Progenitor cell of endocrine pancreas (in vitro differentiated cells): Measurements from ENCODE around the gene LELP1. TPM values are rescaled to one million over a fixed set of nuclear protein-coding genes. Genes with fewer than 3 reads are reported as not detected.
"Not testable (repeated sequence)": the region's sequence is repeated elsewhere in the genome, so short reads cannot be mapped to it uniquely, and the experiment has no call there.

Source experiments
- DNase-seq: peaks from one replicate; pipeline ENCODE4 v3.0.0; 2021; ENCODE audit warnings: low spot score; ENCODE audit not compliant: unreplicated experiment
- H3K27ac Mint-ChIP-seq: 2 replicates; pipeline ENCODE4 v1.8.0; 2021; ENCODE audit warnings: mild to moderate bottlenecking, moderate library complexity, mixed read lengths
- H3K27me3 Mint-ChIP-seq: 2 replicates; pipeline ENCODE4 v1.8.0; 2021; ENCODE audit warnings: mixed read lengths
- H3K36me3 Mint-ChIP-seq: 2 replicates; pipeline ENCODE4 v1.8.0; 2022; ENCODE audit warnings: mixed read lengths; ENCODE audit not compliant: insufficient read depth
- H3K4me1 Mint-ChIP-seq: 2 replicates; pipeline ENCODE4 v1.8.0; 2021; ENCODE audit warnings: low read depth, mixed read lengths
- H3K4me3 Mint-ChIP-seq: 2 replicates; pipeline ENCODE4 v1.8.0; 2021; ENCODE audit warnings: low read depth, mild to moderate bottlenecking, moderate library complexity, mixed read lengths
- H3K9me3 Mint-ChIP-seq: 2 replicates; pipeline ENCODE4 v1.8.0; 2021; ENCODE audit warnings: low read depth, mixed read lengths
- total RNA-seq: library from RNA; stranded (reverse); gene quantifications from 2 replicates; pipeline ENCODE4 v1.2.1, GENCODE V29; 2021
- TF ChIP-seq, protein P1 (sequence below): fragments of 200-600 bp; sonication (generic); IDR thresholded peaks from one replicate; pipeline ENCODE4 v1.5.0; 2021; ENCODE audit warnings: antibody characterized with exemption, mild to moderate bottlenecking; ENCODE audit not compliant: unreplicated experiment

The LELP1 gene
- total RNA-seq, 1 donor from 2014 or later, result not detected

DNA sequence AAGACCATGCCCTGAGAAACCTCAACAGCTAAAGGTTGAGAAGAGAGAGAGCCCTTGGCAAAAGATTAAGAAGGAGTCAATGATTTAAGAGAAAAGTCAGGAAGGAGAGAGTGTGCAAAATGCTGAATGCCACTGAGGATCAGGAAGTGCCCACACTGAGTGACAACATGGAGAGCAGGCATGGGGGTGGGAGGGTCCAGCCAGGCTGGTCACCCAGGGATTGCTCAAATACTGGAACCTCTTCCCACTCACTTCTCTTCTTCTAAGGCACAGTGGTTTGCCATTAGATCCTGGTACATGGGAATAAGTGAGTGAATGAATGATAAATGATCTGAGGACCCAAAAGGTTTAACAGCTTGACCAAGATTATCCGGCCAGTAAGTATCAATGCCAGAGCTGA, 25.3 kb downstream of the LELP1 start:
- Mint-ChIP-seq H3K4me1 (no peaks in the 10 kb centered on the region), H3K9me3 (no peaks in the 10 kb centered on the region), H3K4me3 (no peak overlapping the region), H3K36me3 (no peaks in the 10 kb centered on the region), H3K27me3 (peaks cover 26% of the 10 kb centered on the region), H3K27ac (no peak overlapping the region)
- TF ChIP-seq, protein P1, sequence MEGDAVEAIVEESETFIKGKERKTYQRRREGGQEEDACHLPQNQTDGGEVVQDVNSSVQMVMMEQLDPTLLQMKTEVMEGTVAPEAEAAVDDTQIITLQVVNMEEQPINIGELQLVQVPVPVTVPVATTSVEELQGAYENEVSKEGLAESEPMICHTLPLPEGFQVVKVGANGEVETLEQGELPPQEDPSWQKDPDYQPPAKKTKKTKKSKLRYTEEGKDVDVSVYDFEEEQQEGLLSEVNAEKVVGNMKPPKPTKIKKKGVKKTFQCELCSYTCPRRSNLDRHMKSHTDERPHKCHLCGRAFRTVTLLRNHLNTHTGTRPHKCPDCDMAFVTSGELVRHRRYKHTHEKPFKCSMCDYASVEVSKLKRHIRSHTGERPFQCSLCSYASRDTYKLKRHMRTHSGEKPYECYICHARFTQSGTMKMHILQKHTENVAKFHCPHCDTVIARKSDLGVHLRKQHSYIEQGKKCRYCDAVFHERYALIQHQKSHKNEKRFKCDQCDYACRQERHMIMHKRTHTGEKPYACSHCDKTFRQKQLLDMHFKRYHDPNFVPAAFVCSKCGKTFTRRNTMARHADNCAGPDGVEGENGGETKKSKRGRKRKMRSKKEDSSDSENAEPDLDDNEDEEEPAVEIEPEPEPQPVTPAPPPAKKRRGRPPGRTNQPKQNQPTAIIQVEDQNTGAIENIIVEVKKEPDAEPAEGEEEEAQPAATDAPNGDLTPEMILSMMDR, result no peak
- no peak for DNase-seq

DNA sequence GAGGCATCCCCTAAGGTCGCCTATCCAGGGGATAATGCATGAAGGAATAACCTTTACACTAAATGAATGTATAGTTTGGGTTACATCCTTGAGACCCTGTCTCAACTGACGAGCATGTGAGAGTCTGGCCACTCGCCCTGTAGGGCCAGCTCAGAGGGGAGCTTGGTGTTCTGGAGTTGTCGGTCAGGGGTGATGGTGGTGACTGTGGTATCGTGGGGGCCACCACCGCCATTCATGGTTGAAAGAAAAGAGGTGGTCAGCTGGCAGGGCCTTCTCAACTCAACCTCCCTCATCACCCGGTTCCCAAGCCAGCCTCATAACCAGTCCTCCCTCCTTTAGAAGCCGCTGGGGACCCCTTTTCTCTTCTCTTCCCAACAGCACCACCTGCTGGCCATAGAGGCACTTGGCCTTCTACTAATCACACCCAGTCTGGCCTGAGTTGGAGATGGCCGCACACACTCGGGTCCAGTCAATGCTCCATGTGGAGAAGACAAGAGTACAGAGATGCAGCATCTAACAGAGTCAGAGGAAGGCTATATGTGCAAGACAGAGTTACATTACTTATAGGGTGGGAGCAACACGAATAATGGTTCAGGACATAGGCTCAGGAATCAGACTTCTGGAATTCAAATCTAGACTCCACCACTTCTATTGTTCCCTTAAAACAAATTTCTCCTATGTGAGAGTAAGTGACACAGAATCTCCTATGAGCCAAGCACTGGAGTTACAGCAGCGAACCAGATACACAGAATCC, 26.0 kb downstream of the LELP1 start:
- not testable (repeated sequence) for H3K4me1 Mint-ChIP-seq, H3K36me3 Mint-ChIP-seq, H3K9me3 Mint-ChIP-seq, H3K4me3 Mint-ChIP-seq, H3K27ac Mint-ChIP-seq
- TF ChIP-seq, protein P1, result peak; percentile 67
- DNase-seq, result peak; percentile 39
- H3K27me3 Mint-ChIP-seq, result peaks cover 20% of the 10 kb centered on the region

DNA sequence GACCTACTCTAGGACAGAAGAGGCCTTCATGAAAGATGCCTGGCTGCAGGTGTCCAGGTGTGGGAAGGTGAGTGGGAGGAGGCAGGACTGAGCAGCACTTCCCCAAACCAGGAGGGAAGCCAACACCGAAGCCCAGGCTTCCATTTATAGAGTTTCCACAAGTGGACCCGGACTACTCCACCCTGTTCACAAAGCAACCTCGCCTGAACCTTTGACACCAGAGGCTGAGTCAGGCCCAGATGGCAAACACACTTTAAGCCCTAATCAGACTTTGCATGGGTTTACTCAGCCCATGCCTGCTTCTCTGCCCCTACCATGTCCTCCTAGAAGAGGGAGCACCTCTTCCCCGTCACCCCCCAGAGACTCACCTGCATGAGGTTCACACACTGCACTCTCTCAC, 28.1 kb downstream of the LELP1 start:
- TF ChIP-seq, protein P1, result no peak
- no peak for DNase-seq
- Mint-ChIP-seq H3K9me3 (no peaks in the 10 kb centered on the region), H3K4me3 (no peak overlapping the region), H3K27me3 (peaks cover 12% of the 10 kb centered on the region), H3K27ac (no peak overlapping the region), H3K36me3 (no peaks in the 10 kb centered on the region), H3K4me1 (no peaks in the 10 kb centered on the region)

DNA sequence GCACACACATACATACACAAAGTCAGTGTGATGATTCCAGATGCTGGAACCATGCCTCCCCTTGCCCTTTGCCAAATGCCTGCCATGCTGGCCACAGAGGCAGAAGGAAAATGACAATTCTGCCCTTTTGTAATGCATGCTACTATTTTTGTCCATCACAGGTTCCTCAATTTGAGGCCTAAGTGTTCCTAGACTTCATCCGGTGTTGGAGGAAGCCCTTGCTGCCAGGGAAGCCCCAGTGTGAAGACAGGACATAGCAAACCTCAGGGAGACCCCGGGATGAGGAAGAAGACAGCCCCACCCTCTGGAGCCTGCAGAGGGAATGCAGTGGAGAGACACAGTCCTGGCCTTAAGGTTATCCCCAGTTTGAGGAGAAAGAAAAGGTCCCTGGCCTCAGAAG, 28.6 kb downstream of the LELP1 start:
- H3K4me1 Mint-ChIP-seq, result no peaks in the 10 kb centered on the region
- no peak overlapping the region for H3K4me3 Mint-ChIP-seq
- no peak for DNase-seq
- H3K9me3 Mint-ChIP-seq, result no peaks in the 10 kb centered on the region
- TF ChIP-seq, protein P1, result no peak
- peaks cover 12% of the 10 kb centered on the region for H3K27me3 Mint-ChIP-seq
- no peak overlapping the region for H3K27ac Mint-ChIP-seq
- no peaks in the 10 kb centered on the region for H3K36me3 Mint-ChIP-seq

DNA sequence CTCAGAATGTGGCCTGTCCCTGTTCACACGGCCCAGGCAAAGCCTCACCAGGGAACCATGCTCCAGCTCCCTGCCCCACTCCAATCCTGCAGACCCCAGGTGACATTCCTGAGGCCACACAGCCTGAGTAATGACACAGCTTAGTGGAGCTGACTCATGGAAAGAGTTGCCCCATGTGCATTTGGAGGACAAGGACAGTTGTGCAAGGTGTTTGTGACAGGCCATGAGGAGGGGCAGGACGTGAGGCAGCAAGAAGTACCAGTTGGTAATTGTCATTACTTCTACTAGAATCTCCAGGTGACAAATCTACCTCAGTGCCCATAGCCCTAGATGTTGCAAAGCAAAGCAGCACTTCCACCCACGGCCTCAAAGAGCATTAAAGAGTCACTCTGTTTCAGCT, 29.3 kb downstream of the LELP1 start:
- no peak overlapping the region for H3K27ac Mint-ChIP-seq
- H3K36me3 Mint-ChIP-seq, result no peaks in the 10 kb centered on the region
- H3K27me3 Mint-ChIP-seq, result peaks cover 14% of the 10 kb centered on the region
- H3K9me3 Mint-ChIP-seq, result no peaks in the 10 kb centered on the region
- H3K4me3 Mint-ChIP-seq, result no peak overlapping the region
- H3K4me1 Mint-ChIP-seq, result no peaks in the 10 kb centered on the region
- TF ChIP-seq, protein P1, result no peak
- DNase-seq, result no peak
